ENCODE results near the gene SPAG9. TPM values are rescaled to one million over a fixed set of nuclear protein-coding genes. Genes with fewer than 3 reads are reported as not detected.

The SPAG9 gene
- total RNA-seq, 1 donor from 2014 or later = 48.2 TPM

DNA sequence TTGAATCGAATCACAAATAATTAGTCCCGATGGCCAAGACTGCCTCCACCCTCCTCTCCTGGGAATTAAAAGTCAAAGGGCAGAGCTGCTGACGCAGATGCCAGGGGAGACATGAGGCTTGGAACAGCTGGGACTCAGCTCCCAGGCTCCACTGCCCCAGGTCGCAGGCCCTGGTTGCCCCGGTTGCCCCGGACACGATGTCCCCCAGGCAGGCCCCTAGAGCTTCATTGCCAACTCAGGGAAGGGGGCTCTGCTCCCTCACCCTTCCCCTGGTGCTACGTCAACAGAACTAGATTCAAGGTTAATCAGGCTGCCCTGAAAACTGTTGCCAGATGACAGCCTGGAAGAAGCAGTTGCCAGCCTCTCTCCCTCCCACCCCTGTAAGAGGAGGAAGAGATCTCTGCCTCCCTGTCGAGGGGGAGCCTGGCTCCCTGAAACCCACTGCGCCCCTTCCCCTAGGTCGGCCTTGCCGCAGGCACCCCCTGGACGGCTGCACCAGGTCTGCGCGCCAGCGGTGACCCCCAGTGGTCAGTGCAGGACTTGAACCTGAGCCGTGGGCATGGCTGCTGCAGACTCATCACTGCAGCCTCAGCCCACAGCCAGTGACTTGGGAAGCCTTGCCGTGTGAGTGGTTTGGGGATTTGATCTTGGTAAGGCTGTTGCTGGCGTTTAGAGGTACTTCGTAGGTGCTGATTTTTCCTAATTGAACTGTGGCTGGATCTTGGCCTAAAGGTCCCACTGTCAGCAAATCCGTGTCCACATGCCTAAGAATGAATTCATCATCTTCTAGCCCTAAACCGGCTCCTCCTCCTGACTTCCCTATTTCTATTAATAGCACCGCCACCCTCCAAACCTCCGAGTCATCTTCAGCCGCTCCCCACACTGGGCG lies 170.4 kb downstream of the SPAG9 start:
- peak; percentile 63 for DNase-seq (ENCODE audit: low read depth)
- H3K4me3 ChIP-seq (ENCODE audit: low read depth, low read length) = peak overlapping the region; percentile 1
- TF ChIP-seq, protein P1, sequence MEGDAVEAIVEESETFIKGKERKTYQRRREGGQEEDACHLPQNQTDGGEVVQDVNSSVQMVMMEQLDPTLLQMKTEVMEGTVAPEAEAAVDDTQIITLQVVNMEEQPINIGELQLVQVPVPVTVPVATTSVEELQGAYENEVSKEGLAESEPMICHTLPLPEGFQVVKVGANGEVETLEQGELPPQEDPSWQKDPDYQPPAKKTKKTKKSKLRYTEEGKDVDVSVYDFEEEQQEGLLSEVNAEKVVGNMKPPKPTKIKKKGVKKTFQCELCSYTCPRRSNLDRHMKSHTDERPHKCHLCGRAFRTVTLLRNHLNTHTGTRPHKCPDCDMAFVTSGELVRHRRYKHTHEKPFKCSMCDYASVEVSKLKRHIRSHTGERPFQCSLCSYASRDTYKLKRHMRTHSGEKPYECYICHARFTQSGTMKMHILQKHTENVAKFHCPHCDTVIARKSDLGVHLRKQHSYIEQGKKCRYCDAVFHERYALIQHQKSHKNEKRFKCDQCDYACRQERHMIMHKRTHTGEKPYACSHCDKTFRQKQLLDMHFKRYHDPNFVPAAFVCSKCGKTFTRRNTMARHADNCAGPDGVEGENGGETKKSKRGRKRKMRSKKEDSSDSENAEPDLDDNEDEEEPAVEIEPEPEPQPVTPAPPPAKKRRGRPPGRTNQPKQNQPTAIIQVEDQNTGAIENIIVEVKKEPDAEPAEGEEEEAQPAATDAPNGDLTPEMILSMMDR (conservative IDR thresholded peaks at IDR 0.05; ENCODE audit: low read depth, low read length) = peak; percentile 81

DNA sequence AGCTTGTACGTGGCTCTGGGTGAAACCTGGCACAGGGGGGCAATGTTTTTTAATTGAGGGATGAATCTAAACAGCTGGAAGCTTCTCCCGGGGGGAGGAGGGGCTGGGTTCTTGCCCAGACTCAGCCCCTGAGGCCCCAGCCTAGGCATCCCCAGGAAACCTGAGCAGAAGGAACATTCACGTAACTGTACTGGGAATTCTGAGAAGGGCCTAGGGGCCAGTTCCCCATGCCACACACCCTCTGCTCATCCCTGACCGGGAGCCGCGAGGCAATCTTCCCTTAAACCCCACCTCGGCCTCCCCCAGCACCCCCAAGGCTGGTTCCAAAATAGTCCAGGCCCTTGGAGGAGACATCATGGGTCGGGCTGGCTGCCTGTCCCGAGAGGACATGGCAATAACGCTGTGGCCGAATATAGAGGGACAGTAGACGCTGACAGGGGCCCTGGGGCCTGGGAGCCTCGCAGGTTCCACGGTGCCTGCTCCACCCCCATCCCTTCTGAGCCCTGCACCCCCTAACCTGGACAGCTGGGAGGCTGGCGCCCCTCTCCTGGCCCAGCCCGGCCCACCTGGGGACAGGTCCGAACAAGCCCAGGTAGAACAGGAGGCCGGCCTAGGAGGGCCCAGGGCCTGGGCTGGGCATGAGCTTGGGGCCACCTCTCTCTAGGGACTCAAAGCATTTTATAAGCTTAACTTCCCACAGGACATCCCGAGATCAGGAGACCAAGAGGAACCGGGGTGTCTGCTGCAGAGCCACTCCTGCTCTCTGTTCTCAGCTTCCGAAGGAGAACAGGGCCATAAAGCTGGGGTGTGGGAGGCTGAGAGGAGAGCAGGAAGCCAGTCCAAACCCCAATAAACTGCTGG lies 171.3 kb downstream of the SPAG9 start:
- TF ChIP-seq, protein P1 (conservative IDR thresholded peaks at IDR 0.05; ENCODE audit: low read depth, low read length) = no peak
- H3K4me3 ChIP-seq (ENCODE audit: low read depth, low read length) = no peak overlapping the region
- no peak for DNase-seq (ENCODE audit: low read depth)

DNA sequence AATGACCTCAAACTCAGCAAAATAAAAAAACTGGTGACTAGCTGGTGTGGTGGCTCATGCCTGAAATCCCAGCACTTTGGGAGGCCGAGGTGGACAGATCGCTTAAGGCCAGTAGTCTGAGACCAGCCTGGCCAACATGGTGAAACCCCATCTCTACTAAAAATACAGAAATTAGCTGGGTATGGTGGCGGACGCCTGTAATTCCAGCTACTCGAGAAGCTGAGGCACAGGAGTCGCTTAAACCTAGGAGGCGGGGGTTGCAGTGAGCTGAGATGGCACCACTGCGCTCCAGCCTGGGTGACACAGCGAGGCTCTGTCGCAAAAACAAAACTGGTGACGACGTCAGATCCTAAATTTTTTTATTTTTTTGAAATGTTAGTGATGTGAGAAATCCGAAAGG lies 172.0 kb downstream of the SPAG9 start:
- no peak for DNase-seq (ENCODE audit: low read depth)
- TF ChIP-seq, protein P1 (conservative IDR thresholded peaks at IDR 0.05; ENCODE audit: low read depth, low read length) = no peak
- H3K4me3 ChIP-seq (ENCODE audit: low read depth, low read length) = no peak overlapping the region

DNA sequence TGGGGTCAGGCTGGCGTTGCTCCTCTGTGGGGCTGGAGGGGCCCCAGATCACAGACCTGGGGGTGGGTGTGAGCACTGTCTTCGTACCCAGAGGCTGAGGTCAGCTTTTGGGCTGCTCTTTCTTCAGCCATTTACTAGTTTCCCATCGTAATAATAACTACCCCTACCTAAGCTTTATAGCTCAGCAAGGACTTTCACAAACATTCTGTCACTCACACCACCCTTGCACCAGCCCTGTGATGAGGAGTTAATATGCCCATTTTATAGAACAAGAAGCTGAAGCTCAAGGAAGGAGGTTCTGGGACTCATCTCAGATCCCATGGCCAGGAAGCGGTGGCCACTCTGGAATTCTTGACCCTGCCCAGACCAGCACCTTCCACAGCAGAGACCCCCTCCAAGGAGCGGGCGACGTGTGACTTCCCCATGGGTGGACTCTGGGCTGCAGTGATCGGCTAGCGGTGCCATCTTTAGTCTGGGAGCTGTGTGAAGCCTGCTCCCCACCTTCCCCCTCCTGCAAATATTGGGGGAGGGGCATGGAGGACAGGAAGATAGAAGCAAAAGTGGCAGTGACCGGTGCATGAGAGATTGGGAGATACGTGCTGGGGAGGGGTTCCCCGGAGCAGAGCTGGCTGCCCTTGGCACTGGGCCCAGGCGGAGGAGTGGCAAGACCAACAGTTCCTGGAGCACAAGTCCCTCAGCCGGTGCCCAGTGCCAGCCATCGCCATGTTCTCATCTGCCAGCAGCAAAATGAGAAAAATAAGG lies 172.7 kb downstream of the SPAG9 start:
- H3K4me3 ChIP-seq (ENCODE audit: low read depth, low read length) = no peak overlapping the region
- TF ChIP-seq, protein P1 (conservative IDR thresholded peaks at IDR 0.05; ENCODE audit: low read depth, low read length) = no peak
- DNase-seq (ENCODE audit: low read depth) = no peak

DNA sequence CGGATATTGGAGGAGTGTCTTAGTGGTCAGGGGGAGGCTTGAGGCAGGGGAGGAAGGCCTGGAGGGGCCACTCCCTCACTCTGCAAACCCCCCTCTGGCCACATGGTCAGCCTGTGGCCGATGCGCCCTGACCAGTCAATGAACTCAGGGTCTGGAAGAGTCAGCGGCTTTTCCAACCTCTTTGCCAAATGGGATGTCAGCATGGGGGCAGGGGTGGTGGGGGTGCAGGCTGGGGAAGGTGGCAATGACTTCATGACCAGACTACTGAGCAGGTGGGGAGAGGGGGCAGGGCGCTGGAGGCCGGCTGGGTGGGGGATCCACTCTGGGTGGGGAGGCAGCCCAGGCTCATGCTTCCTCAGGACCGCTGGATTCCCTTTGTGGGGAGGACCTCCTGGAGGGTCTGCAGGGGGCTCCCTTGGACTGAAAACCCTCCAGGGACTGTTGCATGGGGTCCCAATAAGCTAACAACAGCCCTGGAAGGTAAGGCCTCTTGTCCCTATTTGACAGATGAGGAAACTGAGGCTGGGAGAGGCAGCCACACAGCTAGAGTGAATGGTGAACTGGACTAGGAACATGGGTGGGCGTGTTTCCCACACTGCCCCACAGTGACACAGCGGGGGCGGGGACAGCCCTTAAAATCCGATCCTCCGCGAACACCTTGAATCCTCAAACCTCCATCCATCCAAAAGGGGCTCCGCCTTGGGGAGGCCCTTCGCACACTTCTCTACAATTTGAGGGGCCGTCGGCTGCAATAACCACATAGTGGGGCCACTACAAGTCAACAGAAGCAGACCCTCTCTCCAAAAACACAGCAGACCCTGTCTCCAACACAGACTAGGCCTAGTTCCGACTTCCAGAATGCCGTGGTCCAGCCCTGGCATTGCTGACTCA lies 173.5 kb downstream of the SPAG9 start:
- TF ChIP-seq, protein P1 (conservative IDR thresholded peaks at IDR 0.05; ENCODE audit: low read depth, low read length) = no peak
- no peak for DNase-seq (ENCODE audit: low read depth)
- no peak overlapping the region for H3K4me3 ChIP-seq (ENCODE audit: low read depth, low read length)
